GM18526 (cell line): Measurements from ENCODE around the gene DLG2.

Experiments
- POLR2A ChIP-seq: IDR thresholded peaks from 3 replicates; pipeline ENCODE4 v1.6.1; 2011; ENCODE audit not compliant: insufficient read length; ENCODE audit errors: extremely low read depth

Gene DLG2

GRCh38 chr11:85236211-85236610, 390.9 kb downstream of the DLG2 start:
- TF ChIP-seq POLR2A: no peak

DNA sequence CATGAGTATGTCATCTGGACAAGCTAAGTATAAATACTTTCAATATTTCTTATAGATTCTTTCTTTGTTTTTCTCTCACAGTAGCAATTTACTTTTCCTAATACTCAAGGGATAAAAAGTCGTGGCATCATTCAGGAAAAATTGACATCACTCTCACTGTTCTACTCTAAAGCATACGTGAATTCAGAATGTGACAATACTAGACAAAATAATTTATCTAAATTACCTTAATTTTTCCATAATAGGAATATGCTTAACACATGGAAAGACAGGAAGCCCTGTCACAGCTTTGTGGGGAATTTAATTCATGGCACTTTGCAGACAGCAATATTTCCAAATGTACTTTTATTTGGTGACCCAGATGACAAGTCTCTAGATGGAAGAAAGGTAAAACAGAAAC, 394.6 kb downstream of the DLG2 start:
- TF ChIP-seq POLR2A: no peak

DNA sequence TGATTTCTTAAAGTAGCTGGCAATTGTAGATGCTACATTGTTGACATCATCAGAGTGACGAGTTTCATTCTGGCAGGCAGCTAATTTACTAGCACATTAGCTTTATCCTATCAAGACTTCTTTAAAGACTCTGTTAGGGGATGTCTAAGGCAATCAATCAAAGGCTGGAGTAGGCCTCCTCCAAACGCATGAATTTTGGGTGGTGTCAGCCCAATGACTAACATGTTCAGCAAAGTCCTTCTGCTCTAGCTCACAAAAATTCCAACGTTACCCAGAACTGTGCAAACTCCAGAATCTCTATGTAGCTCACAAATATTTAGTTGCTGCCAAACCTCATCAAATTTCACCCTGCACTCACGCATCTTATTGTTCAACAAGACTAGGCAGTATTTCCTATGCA, 395.6 kb downstream of the DLG2 start:
- TF ChIP-seq POLR2A: no peak

DNA sequence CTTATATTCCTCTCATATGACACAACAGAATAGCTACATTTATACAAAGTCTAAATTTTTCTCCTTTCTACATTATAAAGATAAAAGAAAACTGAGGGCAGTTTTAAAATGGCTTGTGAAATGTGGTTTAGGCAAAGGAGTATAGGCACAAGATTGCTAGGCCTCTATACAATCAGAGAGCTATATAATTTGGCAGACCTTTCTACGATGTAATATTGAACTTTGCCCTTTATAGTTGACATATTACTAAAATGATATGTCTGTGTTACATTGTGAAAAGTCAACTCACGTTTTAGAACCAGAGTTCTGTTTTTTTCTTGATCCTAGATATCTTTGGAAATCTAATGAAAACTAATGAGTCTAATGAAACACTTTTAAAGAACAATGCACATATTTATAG, 430.2 kb downstream of the DLG2 start:
- no peak for TF ChIP-seq POLR2A

GRCh38 chr11:85195934-85196333, 431.2 kb downstream of the DLG2 start:
- TF ChIP-seq POLR2A: no peak

DNA sequence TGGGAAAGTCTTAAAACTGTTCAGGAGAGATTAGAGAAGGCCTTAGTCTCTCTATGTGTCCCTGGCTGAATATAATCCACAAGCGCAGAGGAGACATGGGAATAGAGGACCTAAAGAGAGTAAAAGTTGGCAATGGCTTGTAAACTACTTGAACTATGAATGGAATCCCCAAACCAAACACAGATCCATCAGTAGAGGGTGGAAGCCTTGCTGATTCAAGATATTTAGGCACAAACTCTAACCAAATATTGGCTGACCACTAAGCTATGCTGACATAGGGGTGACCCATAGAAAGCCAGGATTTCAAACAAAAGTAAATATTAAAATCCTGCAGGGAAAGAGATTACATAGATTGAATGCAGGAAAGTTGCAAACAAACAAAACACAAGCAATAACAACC, 439.2 kb downstream of the DLG2 start:
- no peak for TF ChIP-seq POLR2A

GRCh38 chr11:85184721-85185120, 442.4 kb downstream of the DLG2 start:
- TF ChIP-seq POLR2A: no peak

GRCh38 chr11:85182441-85183387, 444.4 kb downstream of the DLG2 start:
- TF ChIP-seq POLR2A: no peak

DNA sequence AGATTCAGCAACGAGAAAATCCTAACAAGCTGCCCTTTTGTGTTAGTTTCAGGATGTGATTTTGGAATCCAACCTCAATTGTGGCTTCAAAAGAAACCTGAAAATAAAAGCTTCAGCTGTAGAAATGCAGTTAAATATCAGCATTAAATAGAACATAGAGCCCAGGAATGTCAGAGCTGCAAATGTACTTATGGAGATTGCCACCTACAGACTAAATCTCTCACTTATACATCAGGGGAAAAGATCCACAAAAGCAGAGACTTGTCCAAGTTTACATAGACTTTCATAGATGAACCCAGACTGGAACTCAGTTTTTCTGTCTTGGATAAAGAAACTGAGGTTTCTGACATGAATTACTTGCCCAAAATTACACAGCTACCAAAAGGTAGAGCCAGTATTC, 446.6 kb downstream of the DLG2 start:
- TF ChIP-seq POLR2A: no peak

DNA sequence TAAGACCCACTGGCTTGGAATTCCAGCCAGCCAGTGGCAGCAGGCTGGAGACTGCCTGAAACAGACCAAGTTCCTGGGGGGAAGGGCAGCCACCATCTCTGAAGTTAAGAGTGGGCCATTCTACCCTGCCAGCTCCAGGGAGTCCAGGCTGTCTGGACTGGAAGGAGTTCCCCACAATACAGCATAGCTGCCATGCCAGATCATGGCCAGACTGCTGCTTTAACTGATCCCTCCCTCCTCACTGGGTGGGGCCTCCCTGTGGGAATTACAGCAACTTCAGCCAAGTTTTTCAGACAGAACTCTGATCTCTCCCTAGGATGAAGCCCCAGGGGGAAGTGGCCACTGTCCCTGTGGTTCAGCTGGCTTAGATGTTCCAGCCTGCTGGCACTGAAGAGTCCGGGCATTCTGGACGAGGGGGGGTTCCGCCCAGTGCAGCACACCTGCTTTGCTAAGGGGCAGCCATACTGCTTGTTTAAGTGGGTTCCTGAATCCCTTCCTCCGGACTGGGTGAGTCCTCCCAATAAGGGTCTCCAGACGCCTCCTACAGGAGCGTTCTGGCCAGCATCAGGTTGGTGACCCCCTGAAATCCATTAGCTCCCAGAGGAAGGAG, 455.4 kb downstream of the DLG2 start:
- no peak for TF ChIP-seq POLR2A

DNA sequence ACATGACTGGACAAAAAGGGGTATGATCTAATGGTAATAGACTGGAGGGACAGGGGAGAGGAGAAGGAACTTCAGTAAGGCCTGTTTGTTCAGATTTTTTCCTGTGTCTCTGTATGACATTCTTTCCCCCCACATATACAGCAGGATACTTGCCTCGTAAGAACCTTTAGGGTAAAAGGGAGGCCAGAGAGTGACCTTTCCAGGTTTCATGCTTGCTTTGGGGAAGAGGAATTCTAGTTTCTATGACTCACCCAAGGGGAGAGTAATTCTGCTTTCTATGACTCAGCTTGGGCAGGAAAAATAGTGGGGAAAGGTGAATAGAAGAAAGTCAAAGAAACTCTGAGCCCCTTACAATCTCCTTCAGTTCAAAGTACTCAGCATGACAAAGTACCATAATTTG, 457.0 kb downstream of the DLG2 start:
- TF ChIP-seq POLR2A: no peak

GRCh38 chr11:85167471-85167870, 459.7 kb downstream of the DLG2 start:
- no peak for TF ChIP-seq POLR2A

GRCh38 chr11:85167038-85167437, 460.1 kb downstream of the DLG2 start:
- no peak for TF ChIP-seq POLR2A

- TF ChIP-seq POLR2A: no peak
These were observed 461.3 kb downstream of the DLG2 start for GRCh38 chr11:85165819-85166218.

DNA sequence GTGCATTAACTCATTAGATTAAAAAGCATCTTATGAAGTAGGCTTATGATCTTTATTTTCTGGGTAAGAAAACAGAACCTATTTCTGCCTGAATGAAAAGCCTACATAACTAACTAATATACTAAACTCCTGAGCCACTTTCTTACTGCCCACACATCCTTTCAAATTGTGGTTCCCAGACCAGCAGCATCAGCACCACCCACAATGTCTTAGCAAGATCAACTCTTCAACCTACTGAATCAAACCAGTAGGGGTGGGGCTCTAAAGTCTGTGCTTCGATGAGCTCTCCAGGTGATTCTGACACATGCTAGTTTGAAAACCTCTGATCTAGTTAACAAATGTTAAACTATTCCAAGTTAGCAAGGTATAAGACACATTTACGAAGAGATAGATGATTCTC, 462.4 kb downstream of the DLG2 start:
- TF ChIP-seq POLR2A: no peak

- no peak for TF ChIP-seq POLR2A
These were observed 472.9 kb downstream of the DLG2 start for GRCh38 chr11:85154294-85154693.
